Activated naive CD4-positive, alpha-beta T cell treated with anti-CD3 and anti-CD28 coated beads for 36 hours (primary cell): ENCODE data around the gene MTARC1. TPM values are rescaled to one million over a fixed set of nuclear protein-coding genes. Genes with fewer than 3 reads are reported as not detected.
A peak's percentile ranks its signal among the peaks of the same experiment; 100 is the strongest.

Experiments used
- CTCF ChIA-PET: fragments of 350-600 bp; sonication (Branson Sonifier 250); formaldehyde crosslinking; loops from one replicate; lab custom pipeline; 2021; ENCODE audit warnings: antibody characterized with exemption; lab: Charles Lee
- DNase-seq: peaks from one replicate; pipeline ENCODE4 v3.0.0-alpha.2; 2020
- H3K27ac Mint-ChIP-seq: one replicate; pipeline ENCODE4 v1.8.0; 2021; ENCODE audit warnings: mild to moderate bottlenecking, mixed read lengths
- H3K27me3 Mint-ChIP-seq: one replicate; pipeline ENCODE4 v1.8.0; 2021; ENCODE audit warnings: low read depth, mixed read lengths
- H3K36me3 Mint-ChIP-seq: one replicate; pipeline ENCODE4 v1.8.0; 2021; ENCODE audit warnings: low read depth, mixed read lengths
- H3K4me1 Mint-ChIP-seq: one replicate; pipeline ENCODE4 v1.8.0; 2021; ENCODE audit warnings: low read depth, mixed read lengths
- H3K4me3 Mint-ChIP-seq: one replicate; pipeline ENCODE4 v1.8.0; 2021; ENCODE audit warnings: mild to moderate bottlenecking, moderate library complexity, mixed read lengths
- H3K9me3 Mint-ChIP-seq: one replicate; pipeline ENCODE4 v1.8.0; 2021; ENCODE audit warnings: mixed read lengths
- intact Hi-C: fragments of 100-400 bp; cut with micrococcal nuclease; formaldehyde crosslinking; loops from one replicate; pipeline ENCODE4 v1.15.1; 2023
- total RNA-seq, 2 experiments: library from RNA; stranded (reverse); gene quantifications; one replicate each; pipeline ENCODE4 v1.2.3, GENCODE V29; 2021

The MTARC1 gene
- total RNA-seq, 2 experiments from 2014 or later = not detected

GRCh38 chr1:220809704-220810103, 23.0 kb downstream of the MTARC1 start:
- peaks cover 21% of the 10 kb centered on the region for H3K27me3 Mint-ChIP-seq
- H3K9me3 Mint-ChIP-seq = no peaks in the 10 kb centered on the region
- no peak overlapping the region for H3K4me3 Mint-ChIP-seq
- no peak for DNase-seq
- CTCF ChIA-PET = interaction anchor here (0.6 to 2.3 kb wide), 12 partner anchors 8 to 799 kb away, joined by 3 to 16 read pairs (median 3); no protein-coding TSS in a partner anchor
- peaks cover 3% of the 10 kb centered on the region for H3K4me1 Mint-ChIP-seq
- intact Hi-C loops = loop anchor here (1.0 to 10.0 kb wide), 5 partner anchors 69 to 1646 kb away; partner anchors contain the start of genes DUSP10 and HLX
- H3K27ac Mint-ChIP-seq = no peak overlapping the region
- no peaks in the 10 kb centered on the region for H3K36me3 Mint-ChIP-seq

DNA sequence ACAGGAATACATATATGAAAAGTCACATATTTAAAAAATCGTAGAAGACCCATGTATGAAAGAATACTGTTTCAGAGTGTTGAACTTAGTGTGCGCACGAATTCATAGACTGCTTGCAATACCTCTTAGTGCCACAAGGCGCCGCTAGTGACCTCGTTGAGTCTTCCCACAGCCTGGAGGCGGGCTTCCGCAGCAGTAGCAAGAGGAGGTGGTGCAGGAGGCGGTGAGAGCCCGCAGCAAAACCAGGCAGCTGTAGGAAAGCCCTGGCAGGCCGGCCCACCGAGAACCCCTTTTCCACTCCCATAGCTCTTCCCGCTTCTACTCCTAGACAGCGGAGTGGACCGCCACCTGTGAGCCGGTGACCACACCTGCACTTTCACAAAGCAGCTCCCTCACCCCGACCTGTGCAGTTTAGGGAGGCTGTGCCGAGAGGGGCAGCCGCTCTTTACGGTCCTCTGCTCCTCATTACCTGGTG, 23.5 kb downstream of the MTARC1 start:
- Mint-ChIP-seq H3K27me3 (peaks cover 21% of the 10 kb centered on the region), H3K27ac (no peak overlapping the region), H3K9me3 (no peaks in the 10 kb centered on the region), H3K4me3 (peak overlapping the region; percentile 22), H3K4me1 (peaks cover 3% of the 10 kb centered on the region), H3K36me3 (no peaks in the 10 kb centered on the region)
- CTCF ChIA-PET = interaction anchor here (0.5 to 2.3 kb wide), 19 partner anchors 9 to 799 kb away, joined by 3 to 16 read pairs (median 3); no protein-coding TSS in a partner anchor
- DNase-seq = peak; percentile 81
- intact Hi-C loops = loop anchor here (1.0 to 10.0 kb wide), 5 partner anchors 69 to 1645 kb away; partner anchors contain the start of genes DUSP10 and HLX

DNA sequence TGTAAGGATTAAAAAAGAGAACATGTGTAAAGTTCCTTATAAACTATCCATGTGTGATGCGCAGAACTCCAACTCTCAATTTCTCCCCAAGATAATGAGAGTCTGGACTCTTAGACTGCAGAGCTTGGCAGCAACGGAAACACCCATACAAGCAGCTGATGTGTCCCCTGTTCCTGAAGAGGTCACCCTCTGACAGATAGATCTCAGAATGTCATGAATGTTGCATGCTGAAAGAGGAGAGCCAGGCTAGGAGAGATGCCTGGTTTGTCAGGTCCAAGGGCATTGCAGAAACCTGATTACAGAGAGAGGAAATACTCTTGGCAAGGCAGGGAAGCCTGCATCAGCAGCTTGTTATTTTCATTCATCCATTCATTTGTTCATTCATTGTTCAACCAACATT, 24.2 kb downstream of the MTARC1 start:
- CTCF ChIA-PET = interaction anchor here (0.5 to 2.3 kb wide), 13 partner anchors 11 to 624 kb away, joined by 3 to 16 read pairs (median 3); no protein-coding TSS in a partner anchor
- Mint-ChIP-seq H3K4me3 (no peak overlapping the region), H3K27me3 (peaks cover 21% of the 10 kb centered on the region), H3K36me3 (no peaks in the 10 kb centered on the region), H3K4me1 (peaks cover 3% of the 10 kb centered on the region), H3K9me3 (no peaks in the 10 kb centered on the region), H3K27ac (no peak overlapping the region)
- intact Hi-C loops = loop anchor here (1.0 to 10.0 kb wide), 5 partner anchors 68 to 1644 kb away; partner anchors contain the start of genes DUSP10 and HLX
- DNase-seq = no peak

DNA sequence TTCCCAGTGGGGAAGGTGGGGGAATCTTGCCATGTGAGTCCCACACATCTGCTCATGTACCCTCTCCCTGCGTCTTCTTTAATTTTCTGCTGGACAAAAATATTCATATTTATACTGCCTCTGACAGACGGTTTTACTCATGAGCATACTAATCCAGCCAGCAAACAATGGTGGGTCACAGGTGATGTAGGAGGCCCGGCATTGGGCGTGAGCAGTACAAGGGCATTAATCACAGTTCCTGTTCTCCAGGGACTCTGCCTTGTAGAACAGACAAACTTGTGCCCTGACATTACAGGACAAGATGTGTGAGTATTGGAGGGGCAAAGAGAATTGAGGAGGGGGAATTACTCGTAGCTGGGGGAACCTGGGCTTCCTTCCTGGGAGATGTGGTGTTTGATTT, 25.0 kb downstream of the MTARC1 start:
- Mint-ChIP-seq H3K9me3 (no peaks in the 10 kb centered on the region), H3K4me1 (peaks cover 3% of the 10 kb centered on the region), H3K36me3 (no peaks in the 10 kb centered on the region), H3K4me3 (no peak overlapping the region), H3K27ac (no peak overlapping the region), H3K27me3 (peaks cover 19% of the 10 kb centered on the region)
- intact Hi-C loops = loop anchor here (2.0 to 10.0 kb wide), 2 partner anchors 67 to 933 kb away; partner anchors contain the start of genes DUSP10 and HLX
- no peak for DNase-seq
- CTCF ChIA-PET = interaction anchor here (2.3 kb wide), 1 partner anchor 391 kb away, joined by 16 read pairs; no protein-coding TSS in a partner anchor

DNA sequence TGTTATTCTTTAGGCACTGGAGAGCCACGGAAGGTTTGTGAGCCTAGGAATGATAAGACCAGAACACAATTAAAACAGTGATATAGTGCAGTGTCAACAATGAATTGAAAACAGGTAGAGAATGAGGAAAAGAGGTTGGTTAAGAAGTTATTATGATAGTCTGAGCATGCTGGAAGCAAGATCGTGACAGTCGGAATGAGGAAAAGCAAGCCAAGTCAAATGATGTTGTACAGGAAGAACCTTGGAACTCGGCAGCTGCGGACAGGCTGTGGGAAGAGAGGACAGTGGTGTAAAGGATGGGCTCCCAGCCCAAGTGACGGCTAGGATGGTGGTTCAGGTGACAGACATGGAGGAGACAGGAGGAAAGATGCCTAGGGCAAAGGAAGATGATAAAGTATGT, 25.6 kb downstream of the MTARC1 start:
- Mint-ChIP-seq H3K27me3 (peaks cover 19% of the 10 kb centered on the region), H3K27ac (no peak overlapping the region), H3K9me3 (no peaks in the 10 kb centered on the region), H3K4me3 (no peak overlapping the region), H3K36me3 (no peaks in the 10 kb centered on the region), H3K4me1 (peaks cover 3% of the 10 kb centered on the region)
- DNase-seq = no peak
- intact Hi-C loops = loop anchor here (10.0 kb wide), 1 partner anchor 932 kb away; the partner anchor contains the start of gene DUSP10
- CTCF ChIA-PET = no interaction called here

DNA sequence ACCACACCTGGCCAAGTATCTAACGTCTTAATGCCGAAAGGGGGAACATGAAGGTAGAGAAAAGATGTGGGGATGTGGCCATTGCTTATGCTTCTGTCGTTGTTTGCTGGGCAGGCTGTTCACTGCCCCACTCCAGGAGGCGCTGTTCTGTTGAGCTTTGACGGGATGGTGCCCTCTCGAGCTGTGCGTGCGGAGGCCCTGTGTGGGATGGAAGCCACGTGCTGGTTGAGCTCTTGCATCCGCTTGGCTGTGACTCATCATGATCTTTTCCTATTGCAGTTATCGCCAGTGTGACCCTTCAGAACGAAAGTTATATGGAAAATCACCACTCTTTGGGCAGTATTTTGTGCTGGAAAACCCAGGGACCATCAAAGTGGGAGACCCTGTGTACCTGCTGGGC, 26.3 kb downstream of the MTARC1 start:
- H3K4me1 Mint-ChIP-seq = peaks cover 3% of the 10 kb centered on the region
- no peak overlapping the region for H3K27ac Mint-ChIP-seq
- no peaks in the 10 kb centered on the region for H3K9me3 Mint-ChIP-seq
- CTCF ChIA-PET = no interaction called here
- DNase-seq = no peak
- peaks cover 19% of the 10 kb centered on the region for H3K27me3 Mint-ChIP-seq
- intact Hi-C loops = loop anchor here (10.0 kb wide), 1 partner anchor 932 kb away; the partner anchor contains the start of gene DUSP10
- no peaks in the 10 kb centered on the region for H3K36me3 Mint-ChIP-seq
- no peak overlapping the region for H3K4me3 Mint-ChIP-seq

GRCh38 chr1:220815409-220815808, 28.7 kb downstream of the MTARC1 start:
- Mint-ChIP-seq H3K36me3 (no peaks in the 10 kb centered on the region), H3K27ac (no peak overlapping the region), H3K4me1 (peaks cover 3% of the 10 kb centered on the region), H3K4me3 (no peak overlapping the region), H3K27me3 (peaks cover 19% of the 10 kb centered on the region), H3K9me3 (no peaks in the 10 kb centered on the region)
- intact Hi-C loops = loop anchor here (10.0 kb wide), 1 partner anchor 929 kb away; the partner anchor contains the start of gene DUSP10
- CTCF ChIA-PET = interaction anchor here (0.9 kb wide), 1 partner anchor 17 kb away, joined by 3 read pairs; no protein-coding TSS in a partner anchor
- DNase-seq = no peak

DNA sequence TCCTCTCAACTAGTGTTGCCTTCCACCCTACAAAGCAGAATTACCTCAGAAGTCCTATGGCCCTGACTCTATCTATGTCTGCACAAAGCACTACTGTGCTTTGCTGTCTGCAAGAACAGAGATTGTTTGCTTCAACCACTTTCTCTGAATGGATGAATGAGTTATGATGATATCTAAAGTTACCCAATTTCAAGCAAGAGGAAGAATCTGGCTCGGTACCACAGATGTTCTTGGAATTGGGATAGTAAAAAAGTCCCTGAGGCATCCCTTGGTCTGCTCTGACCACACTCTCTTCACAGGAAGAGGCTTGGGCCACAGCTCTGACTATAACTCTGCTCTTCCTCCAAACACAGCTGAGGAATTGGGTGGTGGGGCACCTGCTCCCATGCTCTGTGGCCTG, 31.2 kb downstream of the MTARC1 start:
- Mint-ChIP-seq H3K4me1 (no peaks in the 10 kb centered on the region), H3K36me3 (no peaks in the 10 kb centered on the region), H3K9me3 (no peaks in the 10 kb centered on the region), H3K27ac (no peak overlapping the region), H3K27me3 (peaks cover 13% of the 10 kb centered on the region), H3K4me3 (no peak overlapping the region)
- intact Hi-C loops = loop anchor here (10.0 kb wide), 1 partner anchor 927 kb away; the partner anchor contains the start of gene DUSP10
- DNase-seq = no peak
- CTCF ChIA-PET = interaction anchor here (1.6 kb wide), 1 partner anchor 385 kb away, joined by 4 read pairs; no protein-coding TSS in a partner anchor

- H3K27ac Mint-ChIP-seq = no peak overlapping the region
- DNase-seq = no peak
- H3K9me3 Mint-ChIP-seq = no peaks in the 10 kb centered on the region
- intact Hi-C loops = loop anchor here (10.0 kb wide), 1 partner anchor 926 kb away; the partner anchor contains the start of gene DUSP10
- H3K4me1 Mint-ChIP-seq = no peaks in the 10 kb centered on the region
- H3K27me3 Mint-ChIP-seq = peaks cover 10% of the 10 kb centered on the region
- H3K4me3 Mint-ChIP-seq = no peak overlapping the region
- H3K36me3 Mint-ChIP-seq = no peaks in the 10 kb centered on the region
- CTCF ChIA-PET = no interaction called here
Measured at GRCh38 chr1:220818421-220819173, 31.9 kb downstream of the MTARC1 start.

DNA sequence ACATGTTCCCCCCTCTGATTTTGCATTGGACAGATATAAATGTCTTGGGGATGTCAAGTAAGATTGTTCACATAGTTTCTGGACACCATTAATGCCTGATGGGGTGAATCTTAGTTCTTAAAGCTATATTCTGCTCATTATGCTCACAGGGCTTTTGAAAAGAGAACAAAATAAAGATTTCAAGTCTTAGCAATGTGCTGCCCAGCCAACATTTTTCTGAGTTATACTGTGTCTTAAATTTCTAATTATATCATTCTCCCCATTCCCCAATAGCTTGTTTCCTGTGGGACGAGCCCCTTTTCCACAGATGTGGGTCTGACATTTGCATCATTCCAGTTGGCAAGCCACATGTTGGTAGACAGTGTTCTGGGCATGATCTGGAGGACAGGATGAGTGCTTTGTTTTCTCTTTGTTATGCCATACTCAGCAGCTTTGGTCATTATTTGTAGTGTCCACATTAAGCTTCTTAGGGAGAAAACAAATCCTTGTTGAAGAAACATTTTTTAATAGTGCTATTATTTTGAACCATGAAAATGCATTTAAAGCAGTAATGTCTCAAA, 32.8 kb downstream of the MTARC1 start:
- no peak for DNase-seq
- Mint-ChIP-seq H3K9me3 (no peaks in the 10 kb centered on the region), H3K27ac (no peak overlapping the region), H3K4me3 (no peak overlapping the region), H3K4me1 (no peaks in the 10 kb centered on the region), H3K27me3 (peaks cover 11% of the 10 kb centered on the region), H3K36me3 (no peaks in the 10 kb centered on the region)
- CTCF ChIA-PET = no interaction called here
- intact Hi-C loops = loop anchor here (10.0 kb wide), 1 partner anchor 925 kb away; the partner anchor contains the start of gene DUSP10

- Mint-ChIP-seq H3K4me1 (no peaks in the 10 kb centered on the region), H3K9me3 (no peaks in the 10 kb centered on the region), H3K27ac (no peak overlapping the region), H3K4me3 (no peak overlapping the region), H3K27me3 (peaks cover 22% of the 10 kb centered on the region), H3K36me3 (no peaks in the 10 kb centered on the region)
- intact Hi-C loops = no loop called here
- DNase-seq = no peak
- CTCF ChIA-PET = interaction anchor here (1.0 kb wide), 1 partner anchor 44 kb away, joined by 4 read pairs; no protein-coding TSS in a partner anchor
Measured at GRCh38 chr1:220824031-220824989, 37.6 kb downstream of the MTARC1 start.
